CD4-positive, CD25-positive, alpha-beta regulatory T cell (primary cell): ENCODE data around the gene MAST4. TPM values are rescaled to one million over a fixed set of nuclear protein-coding genes. Genes with fewer than 3 reads are reported as not detected.

Source experiments
- ATAC-seq, 2 donors: fragments of 150-1000 bp; cut with Tn5 transposase; one replicate each; pipeline ENCODE4 v1.10.0; 2021; ENCODE audit warnings: low read depth in 2 of 2, moderate number of reproducible peaks in 2 of 2, moderate library complexity in 1 of 2
- DNase-seq, 3 donors: peaks; one replicate each; pipeline versions ENCODE4 v3.0.0 to v3.0.0-alpha.2; 2012 to 2022; ENCODE audit warnings: mixed read lengths in 1 of 3
- H3K27ac ChIP-seq: one replicate; pipeline ENCODE4 v1.7.0; 2013; ENCODE audit warnings: mild to moderate bottlenecking, low read length; ENCODE audit not compliant: insufficient read depth, poor library complexity, severe bottlenecking
- H3K27me3 ChIP-seq: one replicate; pipeline ENCODE4 v1.7.0; 2013; ENCODE audit warnings: low read length; ENCODE audit not compliant: control insufficient read depth, insufficient read depth
- H3K36me3 ChIP-seq: one replicate; pipeline ENCODE4 v1.7.0; 2013; ENCODE audit warnings: mild to moderate bottlenecking, low read length, moderate library complexity; ENCODE audit not compliant: control insufficient read depth, insufficient read depth
- H3K4me1 ChIP-seq: 2 replicates; pipeline ENCODE4 v1.7.0; 2013; ENCODE audit warnings: mild to moderate bottlenecking, low read length; ENCODE audit not compliant: insufficient read depth, control insufficient read depth, poor library complexity, severe bottlenecking
- H3K4me3 ChIP-seq: one replicate; pipeline ENCODE4 v1.7.0; 2013; ENCODE audit warnings: low read depth, mild to moderate bottlenecking, low read length, moderate library complexity
- H3K9me3 ChIP-seq, 2 experiments: 1 replicate in 1 of 2; 2 replicates in 1 of 2; pipeline ENCODE4 v1.7.0; 2013; ENCODE audit warnings: low read length in 2 of 2, mild to moderate bottlenecking in 1 of 2, moderate library complexity in 1 of 2; ENCODE audit not compliant: control insufficient read depth in 2 of 2
- H3K27ac Mint-ChIP-seq, 3 donors: one replicate each; pipeline ENCODE4 v1.8.0; 2020 to 2022; ENCODE audit warnings: mild to moderate bottlenecking in 3 of 3, mixed read lengths in 3 of 3, moderate library complexity in 2 of 3
- H3K27me3 Mint-ChIP-seq: one replicate; pipeline ENCODE4 v1.8.0; 2022; ENCODE audit warnings: mild to moderate bottlenecking, mixed read lengths
- H3K36me3 Mint-ChIP-seq: one replicate; pipeline ENCODE4 v1.8.0; 2020; ENCODE audit warnings: mixed read lengths
- H3K4me1 Mint-ChIP-seq, 4 donors: one replicate each; pipeline ENCODE4 v1.8.0; 2020 to 2022; ENCODE audit warnings: mixed read lengths in 4 of 4, mild to moderate bottlenecking in 1 of 4
- H3K4me3 Mint-ChIP-seq, 4 donors: one replicate each; pipeline ENCODE4 v1.8.0; 2020 to 2022; ENCODE audit warnings: mild to moderate bottlenecking in 4 of 4, mixed read lengths in 4 of 4, moderate library complexity in 3 of 4
- H3K9me3 Mint-ChIP-seq, 7 donors: one replicate each; pipeline ENCODE4 v1.8.0; 2020 to 2022; ENCODE audit warnings: mixed read lengths in 7 of 7, mild to moderate bottlenecking in 3 of 7, moderate library complexity in 2 of 7
- polyA plus RNA-seq, 4 donors: library from polyadenylated mRNA; unstranded; fragments of 300-500 nt; fragmentation: Illumina TruSeq; gene quantifications; one replicate each; pipeline ENCODE4 v1.2.3, GENCODE V29; 2021
- total RNA-seq: library from RNA; stranded (reverse); gene quantifications from one replicate; pipeline ENCODE4 v1.2.3, GENCODE V29; 2022

The MAST4 gene
- total RNA-seq, result 54.1 TPM
- 10 to 100 TPM; 11.7 to 14.5 (median 12.2) TPM for polyA plus RNA-seq

- Histone ChIP-seq H3K4me3 (no peak within 1 kb of the TSS), H3K36me3 (no peaks in the 10 kb centered on the region), H3K27me3 (peaks cover 27% of the 10 kb centered on the region), H3K9me3 (no peaks in the 10 kb centered on the region), H3K27ac (no peak within 1 kb of the TSS), H3K4me1 (peaks cover 17% of the 10 kb centered on the region)
- Mint-ChIP-seq H3K4me3 (peak within 1 kb of the TSS in 3 of 4 donors; percentile 21 to 75 (median 54)), H3K27me3 (peaks cover 50% of the 10 kb centered on the region), H3K9me3 (peaks cover 0 to 2% (median 0%) of the 10 kb centered on the region in 7 donors), H3K4me1 (peaks cover 0 to 25% (median 3%) of the 10 kb centered on the region in 4 donors), H3K27ac (no peak within 1 kb of the TSS), H3K36me3 (no peaks in the 10 kb centered on the region)
- ATAC-seq, result peak; percentile 53 to 58
- peak in 2 of 3 donors; percentile 6 to 82 for DNase-seq
These were observed at the start of gene MAST4 for GRCh38 chr5:66595756-66596635. MAST4 (plus strand) TSS chr5:66596393; CDS start chr5:66596656, 263 bp downstream.

- no peak for ATAC-seq
- Mint-ChIP-seq H3K4me3 (no peak overlapping the region), H3K36me3 (no peaks in the 10 kb centered on the region), H3K4me1 (no peaks in the 10 kb centered on the region), H3K9me3 (peaks cover 0 to 5% (median 2%) of the 10 kb centered on the region in 7 donors), H3K27ac (no peak overlapping the region), H3K27me3 (peaks cover 5% of the 10 kb centered on the region)
- H3K4me3 ChIP-seq, result no peak overlapping the region
- H3K27ac ChIP-seq, result no peak overlapping the region
- no peaks in the 10 kb centered on the region for H3K27me3 ChIP-seq
- no peaks in the 10 kb centered on the region for H3K36me3 ChIP-seq
- H3K4me1 ChIP-seq, result no peaks in the 10 kb centered on the region
- H3K9me3 ChIP-seq, result no peaks in the 10 kb centered on the region
- no peak for DNase-seq
These were observed 49.7 kb upstream of the MAST4 start for GRCh38 chr5:66546541-66546940.

GRCh38 chr5:66551338-66551737 is 44.9 kb upstream of the MAST4 start:
- no peak for DNase-seq
- peaks cover 0 to 7% (median 4%) of the 10 kb centered on the region in 7 donors for H3K9me3 Mint-ChIP-seq
- no peak overlapping the region for H3K27ac Mint-ChIP-seq

GRCh38 chr5:66551945-66552344 is 44.2 kb upstream of the MAST4 start:
- ATAC-seq (no peak), DNase-seq (no peak)
- Mint-ChIP-seq H3K9me3 (peaks cover 0 to 8% (median 4%) of the 10 kb centered on the region in 7 donors), H3K36me3 (no peaks in the 10 kb centered on the region), H3K4me3 (no peak overlapping the region), H3K4me1 (no peaks in the 10 kb centered on the region), H3K27me3 (peaks cover 9% of the 10 kb centered on the region), H3K27ac (no peak overlapping the region)
- Histone ChIP-seq H3K27ac (no peak overlapping the region), H3K4me1 (no peaks in the 10 kb centered on the region), H3K36me3 (no peaks in the 10 kb centered on the region), H3K9me3 (peaks cover 0 to 2% of the 10 kb centered on the region in 2 experiments), H3K4me3 (no peak overlapping the region), H3K27me3 (no peaks in the 10 kb centered on the region)

More at GRCh38 chr5:66551338-66551737, 44.9 kb upstream of the MAST4 start:
- H3K4me3 Mint-ChIP-seq, result no peak overlapping the region
- H3K4me1 ChIP-seq, result no peaks in the 10 kb centered on the region
- no peaks in the 10 kb centered on the region for H3K27me3 ChIP-seq
- H3K27me3 Mint-ChIP-seq, result peaks cover 9% of the 10 kb centered on the region
- H3K4me3 ChIP-seq, result no peak overlapping the region
- no peaks in the 10 kb centered on the region for H3K36me3 Mint-ChIP-seq
- H3K36me3 ChIP-seq, result no peaks in the 10 kb centered on the region
- H3K27ac ChIP-seq, result no peak overlapping the region
- no peaks in the 10 kb centered on the region for H3K4me1 Mint-ChIP-seq
- no peak for ATAC-seq
- H3K9me3 ChIP-seq, result peaks cover 0 to 2% of the 10 kb centered on the region in 2 experiments

- DNase-seq (no peak), ATAC-seq (no peak)
- Mint-ChIP-seq H3K36me3 (no peaks in the 10 kb centered on the region), H3K4me1 (no peaks in the 10 kb centered on the region), H3K9me3 (peaks cover 0 to 8% (median 3%) of the 10 kb centered on the region in 7 donors), H3K27ac (no peak overlapping the region), H3K27me3 (peaks cover 9% of the 10 kb centered on the region), H3K4me3 (no peak overlapping the region)
- Histone ChIP-seq H3K27me3 (no peaks in the 10 kb centered on the region), H3K4me1 (no peaks in the 10 kb centered on the region), H3K27ac (no peak overlapping the region), H3K4me3 (no peak overlapping the region), H3K36me3 (no peaks in the 10 kb centered on the region), H3K9me3 (peaks cover 2 to 3% of the 10 kb centered on the region in 2 experiments)
These were observed 42.8 kb upstream of the MAST4 start for GRCh38 chr5:66553368-66553912.

- no peak for DNase-seq
- Mint-ChIP-seq H3K9me3 (peaks cover 0 to 8% (median 0%) of the 10 kb centered on the region in 7 donors), H3K36me3 (no peaks in the 10 kb centered on the region), H3K4me3 (no peak overlapping the region), H3K4me1 (no peaks in the 10 kb centered on the region), H3K27ac (no peak overlapping the region), H3K27me3 (peaks cover 4% of the 10 kb centered on the region)
- Histone ChIP-seq H3K4me1 (no peaks in the 10 kb centered on the region), H3K9me3 (peaks cover 2 to 3% of the 10 kb centered on the region in 2 experiments), H3K27me3 (no peaks in the 10 kb centered on the region), H3K4me3 (no peak overlapping the region), H3K36me3 (no peaks in the 10 kb centered on the region), H3K27ac (no peak overlapping the region)
- ATAC-seq, result peak; percentile 53 to 59
These were observed 42.1 kb upstream of the MAST4 start for GRCh38 chr5:66553916-66554575.

GRCh38 chr5:66554884-66555283 is 41.3 kb upstream of the MAST4 start:
- Mint-ChIP-seq H3K27me3 (peaks cover 9% of the 10 kb centered on the region), H3K4me3 (no peak overlapping the region), H3K36me3 (no peaks in the 10 kb centered on the region), H3K9me3 (peaks cover 0 to 8% (median 0%) of the 10 kb centered on the region in 7 donors), H3K27ac (no peak overlapping the region), H3K4me1 (no peaks in the 10 kb centered on the region)
- Histone ChIP-seq H3K4me3 (no peak overlapping the region), H3K27me3 (no peaks in the 10 kb centered on the region), H3K36me3 (no peaks in the 10 kb centered on the region), H3K9me3 (peaks cover 2 to 3% of the 10 kb centered on the region in 2 experiments), H3K27ac (no peak overlapping the region), H3K4me1 (no peaks in the 10 kb centered on the region)
- DNase-seq, result no peak
- ATAC-seq, result no peak
